NCI-H748 (cell line): Measurements from ENCODE around the gene EXOC6.
"Not testable (repeated sequence)": the region's sequence is repeated elsewhere in the genome, so short reads cannot be mapped to it uniquely, and the experiment has no call there.

ENCODE experiments used
- DNase-seq: peaks from one replicate; lab custom pipeline; 2025; ENCODE audit not compliant: unreplicated experiment; lab: John Stamatoyannopoulos, UW

EXOC6 gene

DNA sequence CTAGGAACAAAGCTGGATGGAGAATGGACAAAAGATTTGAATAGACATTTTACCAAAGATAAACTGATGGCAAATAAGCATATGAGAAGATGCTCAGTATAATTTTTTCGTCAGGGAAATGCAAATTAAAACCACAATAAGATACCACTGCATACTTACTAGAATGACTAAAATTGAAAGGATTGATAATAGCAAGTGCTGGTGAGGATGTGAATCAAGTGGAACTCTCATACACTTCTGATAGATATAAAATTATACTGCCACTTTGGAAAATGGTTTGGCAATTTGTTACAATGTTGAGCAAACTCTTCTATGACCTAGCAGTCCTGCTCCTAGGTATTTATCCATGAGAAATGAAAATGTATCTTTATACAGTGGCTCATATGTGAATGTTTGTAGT is 83.3 kb downstream of the EXOC6 start:
- no peak for DNase-seq

- no peak for DNase-seq
Observed at GRCh38 chr10:92937876-92938275, 89.6 kb downstream of the EXOC6 start.

DNA sequence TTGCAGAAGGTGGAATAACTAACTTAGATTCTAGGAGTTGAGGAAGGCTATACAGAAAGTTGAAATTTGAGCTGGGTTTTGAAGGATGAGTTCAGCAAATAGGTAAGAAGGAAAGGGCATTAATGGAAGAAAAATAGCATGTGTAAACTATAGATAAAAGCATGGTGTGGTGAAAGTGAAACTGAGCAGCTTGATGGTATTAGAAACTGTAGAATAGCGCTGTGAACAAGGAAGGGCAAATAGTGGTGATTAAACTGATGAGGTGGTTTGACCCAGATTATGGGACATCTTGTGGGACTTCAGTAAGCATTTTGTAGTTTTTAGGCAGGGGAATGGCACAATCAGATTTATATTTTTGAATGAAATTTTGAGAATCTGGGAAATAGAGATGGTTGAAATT is 90.5 kb downstream of the EXOC6 start:
- DNase-seq, result no peak

DNA sequence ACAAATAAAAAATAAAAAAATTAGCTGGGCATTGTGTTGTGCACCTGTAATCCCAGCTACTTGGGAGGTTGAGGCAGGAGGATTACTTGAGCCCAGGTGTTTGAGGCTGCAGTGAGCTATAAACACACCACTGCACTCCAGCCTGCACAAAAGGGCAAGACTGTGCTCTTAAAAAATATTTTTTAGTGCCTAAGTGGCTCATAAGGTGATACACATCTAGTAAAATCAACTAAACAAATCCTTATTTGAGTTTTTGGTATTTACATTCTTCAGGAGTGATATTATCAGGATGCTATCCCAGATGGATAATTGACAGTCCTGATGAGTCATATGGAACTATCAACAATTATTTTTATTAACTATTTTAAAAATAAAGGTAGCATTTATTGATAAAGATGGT is 93.9 kb downstream of the EXOC6 start:
- no peak for DNase-seq

GRCh38 chr10:92946491-92946890 is 98.2 kb downstream of the EXOC6 start:
- DNase-seq, result no peak

DNA sequence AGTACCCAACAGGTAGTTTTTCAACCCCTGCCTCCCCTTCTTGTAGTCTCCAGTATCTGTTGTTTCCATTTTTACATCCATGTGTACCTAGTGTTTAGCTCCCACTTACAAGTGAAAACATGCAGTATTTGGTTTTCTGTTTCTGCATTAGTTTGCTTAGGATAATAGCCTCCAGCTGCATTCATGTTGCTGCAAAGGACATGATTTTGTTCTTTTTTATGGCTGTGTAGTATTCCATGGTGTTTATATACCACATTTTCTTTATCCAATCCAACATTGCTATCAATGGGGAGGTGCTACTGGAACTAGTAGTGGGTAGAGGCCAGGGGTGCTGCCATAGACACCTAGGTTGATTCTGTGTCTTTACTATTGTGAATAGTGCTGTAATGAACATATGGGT is 104.3 kb downstream of the EXOC6 start:
- DNase-seq, result not testable (repeated sequence)

DNA sequence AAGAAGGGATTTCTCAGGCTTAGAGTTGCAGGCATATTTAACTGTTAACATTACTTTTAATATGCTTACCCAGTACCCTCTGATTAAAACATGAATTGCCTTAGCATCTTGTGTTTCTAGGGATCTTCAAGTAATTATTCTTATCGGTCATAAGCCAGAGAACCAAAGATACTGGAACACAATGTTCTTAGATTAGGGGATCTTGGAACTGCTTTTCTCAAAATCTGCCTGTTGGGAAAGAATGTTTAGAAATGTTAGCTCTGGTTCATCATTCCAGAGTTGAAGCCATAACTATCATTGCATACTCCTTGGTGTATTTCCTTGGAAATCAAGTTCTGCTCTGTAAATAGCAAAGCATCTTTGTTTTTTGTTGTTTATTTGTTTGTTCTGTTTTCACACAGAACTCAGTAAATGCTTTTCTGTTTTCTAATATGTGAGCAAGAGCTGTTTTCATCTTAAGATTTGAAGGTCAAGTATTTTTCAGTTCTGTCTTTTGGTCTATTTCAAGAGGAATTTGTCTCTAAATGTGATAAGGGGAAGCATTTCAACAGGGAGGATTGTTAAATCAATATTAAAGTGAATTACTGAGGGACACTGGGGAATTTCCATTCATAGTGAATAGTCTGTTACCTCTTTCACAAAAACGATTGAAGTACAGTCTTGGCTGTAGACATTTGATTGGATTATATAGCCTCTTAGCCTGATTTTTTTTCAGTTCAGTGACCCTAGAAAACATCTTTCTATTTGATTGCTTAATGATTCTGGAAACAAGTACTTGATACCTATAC is 109.1 kb downstream of the EXOC6 start:
- DNase-seq, result no peak

DNA sequence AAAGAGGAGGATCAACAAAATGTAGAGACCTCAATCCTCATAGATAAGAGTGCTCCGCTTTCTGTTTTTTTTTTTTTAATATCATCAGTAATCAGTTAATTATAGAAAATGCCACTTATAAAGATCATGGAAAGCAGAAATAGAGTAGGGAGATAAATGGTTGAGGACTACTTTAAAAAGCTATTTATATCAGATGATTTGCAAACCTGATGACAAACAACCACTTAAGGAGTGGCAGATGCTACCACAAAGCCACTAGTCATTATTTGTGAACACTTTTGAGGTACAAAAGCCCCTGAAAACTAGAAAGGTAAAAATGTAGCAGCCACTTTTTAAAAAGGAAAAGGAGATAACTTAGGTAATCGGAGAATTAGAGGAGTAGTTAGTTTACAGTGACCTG is 113.3 kb downstream of the EXOC6 start:
- DNase-seq, result no peak

GRCh38 chr10:92965314-92965713 is 117.0 kb downstream of the EXOC6 start:
- DNase-seq, result peak; percentile 25

- no peak for DNase-seq
Observed at GRCh38 chr10:92967641-92968040, 119.3 kb downstream of the EXOC6 start.

- DNase-seq, result no peak
Observed at GRCh38 chr10:92969151-92969550, 120.8 kb downstream of the EXOC6 start.

GRCh38 chr10:92970301-92971070 is 122.2 kb downstream of the EXOC6 start:
- DNase-seq, result no peak

DNA sequence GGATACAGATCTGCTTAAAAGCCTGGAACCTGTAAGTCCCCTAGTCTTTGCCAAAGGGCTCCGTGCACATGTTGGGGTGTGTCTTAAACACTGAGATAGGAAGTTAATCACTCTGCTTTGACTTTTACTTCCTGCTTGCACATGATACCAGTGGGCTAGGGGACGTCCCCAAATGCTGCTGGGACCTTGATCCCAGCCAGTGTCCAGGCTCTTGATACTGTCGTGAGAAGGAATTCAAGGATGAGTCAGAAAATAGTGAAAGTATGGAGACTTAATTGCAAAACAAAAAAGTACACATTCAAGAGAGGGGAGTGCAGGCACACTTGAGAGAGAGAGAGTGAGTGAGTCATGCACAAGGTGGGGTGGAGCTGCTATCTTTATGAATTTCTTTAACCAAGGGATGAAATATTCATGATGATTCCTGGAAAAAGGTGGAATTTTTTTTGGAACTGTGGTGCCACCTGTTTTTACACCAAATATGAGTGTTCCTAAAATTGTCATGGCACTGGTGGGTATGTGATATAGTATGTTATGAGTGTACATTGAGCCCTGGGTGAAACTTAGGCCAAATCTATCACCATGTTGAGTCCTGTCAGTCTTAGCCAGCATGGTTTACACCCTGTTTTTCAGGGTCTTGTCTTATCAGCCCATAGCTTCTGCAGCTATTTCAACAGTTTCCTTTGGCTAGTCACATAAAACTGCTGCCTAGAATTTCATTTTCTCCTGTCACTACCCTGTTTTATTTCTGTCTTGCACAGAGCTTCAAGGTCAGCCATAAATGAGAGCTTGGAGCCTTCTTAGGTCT is 123.9 kb downstream of the EXOC6 start:
- DNase-seq, result no peak

DNA sequence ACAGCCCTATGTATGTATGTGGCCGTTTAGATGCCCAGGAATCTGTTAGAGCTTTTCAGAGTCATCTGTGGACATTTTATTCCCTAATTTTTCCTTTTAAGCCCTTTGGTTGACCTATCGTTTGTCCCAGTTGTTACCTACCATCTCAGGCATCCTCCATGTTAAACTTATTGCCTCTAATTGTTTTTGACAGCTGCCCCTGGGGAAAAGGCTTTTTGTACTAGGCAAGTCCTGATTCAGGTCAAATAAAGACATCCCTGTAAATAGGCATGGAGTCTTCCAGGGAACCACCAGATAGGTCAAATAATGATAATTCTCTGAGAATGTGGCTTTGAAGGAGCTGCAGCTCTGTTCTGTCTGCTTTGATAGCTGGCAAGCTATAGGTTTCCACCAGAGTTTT is 124.6 kb downstream of the EXOC6 start:
- DNase-seq, result no peak

DNA sequence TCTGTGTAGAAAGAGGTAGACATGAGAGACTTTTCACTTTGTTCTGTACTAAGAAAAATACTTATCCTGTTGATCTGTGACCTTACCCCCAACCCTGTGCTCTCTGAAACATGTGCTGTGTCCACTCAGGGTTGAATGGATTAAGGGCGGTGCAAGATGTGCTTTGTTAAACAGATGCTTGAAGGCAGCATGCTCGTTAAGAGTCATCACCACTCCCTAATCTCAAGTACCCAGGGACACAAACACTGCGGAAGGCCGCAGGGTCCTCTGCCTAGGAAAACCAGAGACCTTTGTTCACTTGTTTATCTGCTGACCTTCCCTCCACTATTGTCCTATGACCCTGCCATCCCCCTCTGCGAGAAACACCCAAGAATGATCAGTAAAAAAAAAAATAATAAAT is 128.0 kb downstream of the EXOC6 start:
- DNase-seq, result not testable (repeated sequence)

DNA sequence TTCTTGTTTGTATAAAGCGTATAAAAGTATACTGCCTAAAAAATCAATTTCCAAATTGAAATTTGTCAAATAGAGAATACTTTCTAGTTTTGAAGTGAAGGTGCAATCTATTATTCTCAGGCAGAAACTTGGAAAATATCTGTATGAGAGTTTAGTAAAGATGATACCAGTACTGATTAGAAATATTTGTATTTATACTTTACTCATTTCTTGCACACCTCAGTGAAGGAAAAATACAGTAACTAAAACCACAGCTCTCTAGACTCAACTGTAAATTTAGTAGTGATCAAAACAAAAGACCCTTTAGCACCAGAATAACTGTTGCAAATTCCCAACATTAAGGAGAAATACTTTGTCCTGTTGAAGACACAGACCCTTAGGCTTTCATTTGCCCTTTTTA is 140.9 kb downstream of the EXOC6 start:
- DNase-seq, result no peak

GRCh38 chr10:92990615-92991014 is 142.3 kb downstream of the EXOC6 start:
- DNase-seq, result no peak

DNA sequence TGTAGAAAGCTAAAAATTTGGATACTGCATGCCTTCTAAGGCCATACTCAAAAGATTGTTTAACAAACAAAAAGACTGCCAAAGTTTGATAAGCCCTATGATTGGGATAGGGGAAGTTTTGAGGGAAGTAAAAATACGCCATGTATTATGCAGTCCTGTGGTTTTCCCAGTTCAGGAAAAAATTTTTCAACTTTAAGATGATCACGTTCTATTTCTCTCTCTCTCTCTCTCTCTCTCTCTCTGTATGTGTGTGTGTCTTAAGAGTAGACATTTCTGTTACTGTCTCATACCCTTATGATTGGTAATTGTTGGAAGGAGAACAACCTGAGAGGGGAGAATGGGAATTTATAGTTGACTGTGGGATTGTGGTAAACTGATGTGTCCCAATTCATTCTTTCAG is 143.2 kb downstream of the EXOC6 start:
- no peak for DNase-seq

DNA sequence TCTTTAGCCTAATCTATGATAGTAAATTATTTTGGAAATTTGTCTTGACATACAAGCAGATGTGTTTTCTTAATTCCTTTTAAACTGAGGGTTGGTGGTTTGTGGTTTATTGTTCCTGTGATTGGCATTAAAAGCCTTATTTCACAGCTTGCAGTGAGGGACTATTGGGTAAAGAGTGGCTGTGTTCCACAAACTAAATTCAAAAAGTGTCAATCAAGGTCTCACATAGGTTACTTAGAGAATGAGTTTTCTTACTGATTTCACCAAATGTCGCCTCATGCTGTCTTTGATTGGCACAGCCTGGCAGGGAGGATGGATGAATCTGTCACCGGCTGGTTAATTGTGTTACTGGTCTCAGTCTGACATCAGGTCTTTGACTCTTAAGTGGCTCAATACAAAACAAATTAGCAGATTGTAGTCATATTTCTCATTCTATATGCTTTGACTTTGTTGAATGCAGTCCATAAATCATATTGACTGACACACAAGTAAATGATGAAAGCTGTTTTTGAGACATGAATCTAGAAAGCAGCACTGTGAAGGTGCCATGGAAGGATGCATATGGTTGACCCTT is 145.5 kb downstream of the EXOC6 start:
- no peak for DNase-seq

DNA sequence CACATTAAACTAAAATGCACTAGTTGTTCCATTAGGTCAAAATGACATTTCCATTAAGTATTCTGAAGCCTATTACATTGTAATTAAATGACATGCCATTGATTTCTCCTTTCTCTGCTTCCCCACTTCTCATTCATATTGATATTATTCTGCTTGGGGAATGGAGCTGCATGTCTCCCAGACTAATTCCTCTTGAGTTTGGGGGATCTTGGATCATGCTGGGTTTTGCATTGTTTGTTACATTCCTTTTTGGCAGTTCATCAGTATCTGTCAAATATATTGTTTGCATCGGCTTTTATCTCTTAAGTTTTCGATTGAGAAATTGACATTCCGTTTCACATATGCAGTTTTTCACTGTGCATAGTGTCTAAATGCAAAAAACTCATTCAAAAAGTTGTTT is 147.2 kb downstream of the EXOC6 start:
- DNase-seq, result no peak

DNA sequence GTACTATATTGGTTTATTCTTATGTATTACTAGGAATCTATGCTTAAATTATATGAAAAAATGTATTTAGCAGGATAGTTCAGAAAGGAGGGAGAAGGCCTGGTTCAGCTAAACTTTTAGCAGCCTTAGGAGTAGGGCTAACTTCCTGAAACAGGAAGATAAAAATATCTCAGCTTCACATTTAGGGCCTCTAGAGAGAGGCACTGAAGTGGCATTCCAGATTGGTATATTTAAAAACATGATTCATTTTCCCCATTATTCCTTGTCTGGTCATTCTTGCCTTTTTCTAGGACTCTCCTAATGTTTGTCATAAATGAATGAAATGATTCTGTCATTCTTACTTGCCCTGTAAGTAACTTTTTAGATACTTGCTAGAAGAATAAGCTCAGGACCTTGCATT is 149.3 kb downstream of the EXOC6 start:
- DNase-seq, result no peak
